Measurements from ENCODE around the gene RAPGEF1.

RAPGEF1 gene

GRCh38 chr9:131723632-131724031 lies 16.2 kb downstream of the RAPGEF1 start:
- ChIA-PET CTCF (interaction anchor here (0.8 to 1.5 kb wide), 3 partner anchors 10 to 132 kb away, joined by 3 read pairs; no protein-coding TSS in a partner anchor), POLR2A (interaction anchor here (1.2 kb wide), 1 partner anchor 10 kb away, joined by 3 read pairs; no protein-coding TSS in a partner anchor)
- TF ChIP-seq CTCF (IDR thresholded peaks at IDR 0.05; ENCODE audit: insufficient read depth, low read length, missing control alignments), result no peak
- DNase-seq (ENCODE audit: low read depth, low spot score), result no peak
- H3K4me3 ChIP-seq (ENCODE audit: low read depth, low read length), result no peak overlapping the region

DNA sequence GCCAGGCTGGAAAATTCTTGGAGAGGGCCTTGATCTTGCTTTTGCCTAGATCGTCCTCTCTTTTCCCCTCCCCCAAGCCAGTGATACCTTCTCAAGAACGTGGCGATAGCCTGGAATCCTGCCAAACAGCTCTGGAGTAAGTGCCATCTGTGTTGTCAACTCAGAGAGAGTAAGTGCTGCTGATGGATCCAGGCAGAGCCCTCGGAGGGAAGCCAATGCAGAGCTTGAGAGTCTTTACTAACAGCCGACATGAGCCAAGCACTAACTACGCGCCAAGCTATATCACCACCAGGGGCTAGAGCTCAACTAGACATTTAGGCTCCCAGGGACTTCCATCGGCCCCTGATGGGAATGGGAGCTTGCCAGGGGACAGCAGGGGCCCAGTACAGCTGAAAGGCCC lies 17.6 kb downstream of the RAPGEF1 start:
- H3K4me3 ChIP-seq (ENCODE audit: low read depth, low read length), result no peak overlapping the region
- ChIA-PET POLR2A (no interaction called here), CTCF (interaction anchor here (1.2 to 2.4 kb wide), 4 partner anchors 8 to 18 kb away, joined by 3 to 6 read pairs (median 4); partner anchors contain the start of gene RAPGEF1)
- DNase-seq (ENCODE audit: low read depth, low spot score), result no peak
- TF ChIP-seq CTCF (IDR thresholded peaks at IDR 0.05; ENCODE audit: insufficient read depth, low read length, missing control alignments), result no peak

DNA sequence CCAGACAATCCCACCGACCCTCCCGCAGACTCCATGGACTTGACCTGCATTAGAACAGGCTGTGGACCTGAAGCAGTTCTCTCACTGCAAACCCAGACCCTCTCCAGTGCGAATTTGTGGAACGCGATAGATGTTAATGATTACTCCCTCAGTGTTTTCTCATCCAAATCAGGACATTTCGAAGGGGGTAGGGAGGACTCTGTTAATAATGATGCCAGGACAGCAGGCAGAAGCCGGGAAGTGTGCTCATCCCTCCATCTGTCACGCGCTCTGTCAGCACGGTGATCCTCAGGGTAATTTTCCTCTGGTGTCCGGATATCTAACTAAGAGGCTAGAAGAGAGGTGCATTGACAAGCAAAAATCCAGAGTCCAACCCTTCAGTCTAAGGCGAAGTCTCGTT lies 18.8 kb downstream of the RAPGEF1 start:
- ChIA-PET POLR2A (no interaction called here), CTCF (interaction anchor here (0.6 to 2.4 kb wide), 2 partner anchors 11 to 18 kb away, joined by 3 to 6 read pairs; no protein-coding TSS in a partner anchor)
- H3K4me3 ChIP-seq (ENCODE audit: low read depth, low read length), result no peak overlapping the region
- TF ChIP-seq CTCF (IDR thresholded peaks at IDR 0.05; ENCODE audit: insufficient read depth, low read length, missing control alignments), result no peak
- no peak for DNase-seq (ENCODE audit: low read depth, low spot score)

DNA sequence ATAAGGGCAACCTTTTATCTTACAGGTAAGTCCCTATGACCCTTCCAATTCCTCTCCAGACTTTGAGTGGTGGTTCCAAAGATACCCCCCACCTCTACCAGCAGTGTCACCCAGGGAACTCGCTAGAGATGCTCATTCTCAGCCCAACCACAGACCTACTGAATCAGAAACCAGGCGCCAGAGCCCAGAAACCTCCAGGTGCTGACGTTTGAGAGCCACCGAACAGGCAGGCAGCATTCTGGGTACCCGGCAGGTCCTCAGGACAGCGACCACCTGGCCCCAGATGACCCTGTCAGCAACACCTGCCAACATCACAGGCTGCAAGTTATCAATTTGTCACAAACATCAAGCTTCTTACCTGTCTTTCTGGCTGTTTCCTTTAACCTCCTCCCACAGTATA lies 19.5 kb downstream of the RAPGEF1 start:
- TF ChIP-seq CTCF (IDR thresholded peaks at IDR 0.05; ENCODE audit: insufficient read depth, low read length, missing control alignments), result no peak
- ChIA-PET CTCF (interaction anchor here (0.8 to 2.4 kb wide), 4 partner anchors 12 to 61 kb away, joined by 3 to 6 read pairs (median 3); no protein-coding TSS in a partner anchor), POLR2A (no interaction called here)
- no peak overlapping the region for H3K4me3 ChIP-seq (ENCODE audit: low read depth, low read length)
- DNase-seq (ENCODE audit: low read depth, low spot score), result no peak

- ChIA-PET CTCF (interaction anchor here (0.7 to 1.2 kb wide), 7 partner anchors 8 to 128 kb away, joined by 3 to 5 read pairs (median 3); no protein-coding TSS in a partner anchor), POLR2A (interaction anchor here (0.7 kb wide), 1 partner anchor 569 kb away, joined by 3 read pairs; no protein-coding TSS in a partner anchor)
- no peak for TF ChIP-seq CTCF (IDR thresholded peaks at IDR 0.05; ENCODE audit: insufficient read depth, low read length, missing control alignments)
- no peak for DNase-seq (ENCODE audit: low read depth, low spot score)
- H3K4me3 ChIP-seq (ENCODE audit: low read depth, low read length), result no peak overlapping the region
These were observed 20.5 kb downstream of the RAPGEF1 start for GRCh38 chr9:131719262-131719908.

GRCh38 chr9:131717719-131718460 lies 22.0 kb downstream of the RAPGEF1 start:
- no peak for DNase-seq (ENCODE audit: low read depth, low spot score)
- ChIA-PET POLR2A (no interaction called here), CTCF (interaction anchor here (0.7 to 1.5 kb wide), 4 partner anchors 9 to 23 kb away, joined by 3 to 4 read pairs (median 4); no protein-coding TSS in a partner anchor)
- no peak overlapping the region for H3K4me3 ChIP-seq (ENCODE audit: low read depth, low read length)
- TF ChIP-seq CTCF (IDR thresholded peaks at IDR 0.05; ENCODE audit: insufficient read depth, low read length, missing control alignments), result no peak
